ENCODE measurements around the gene NUB1.
A peak's percentile ranks its signal among the peaks of the same experiment; 100 is the strongest.

Gene NUB1

GRCh38 chr7:151374726-151375125, 33.1 kb downstream of the NUB1 start:
- TF ChIP-seq, protein P1, sequence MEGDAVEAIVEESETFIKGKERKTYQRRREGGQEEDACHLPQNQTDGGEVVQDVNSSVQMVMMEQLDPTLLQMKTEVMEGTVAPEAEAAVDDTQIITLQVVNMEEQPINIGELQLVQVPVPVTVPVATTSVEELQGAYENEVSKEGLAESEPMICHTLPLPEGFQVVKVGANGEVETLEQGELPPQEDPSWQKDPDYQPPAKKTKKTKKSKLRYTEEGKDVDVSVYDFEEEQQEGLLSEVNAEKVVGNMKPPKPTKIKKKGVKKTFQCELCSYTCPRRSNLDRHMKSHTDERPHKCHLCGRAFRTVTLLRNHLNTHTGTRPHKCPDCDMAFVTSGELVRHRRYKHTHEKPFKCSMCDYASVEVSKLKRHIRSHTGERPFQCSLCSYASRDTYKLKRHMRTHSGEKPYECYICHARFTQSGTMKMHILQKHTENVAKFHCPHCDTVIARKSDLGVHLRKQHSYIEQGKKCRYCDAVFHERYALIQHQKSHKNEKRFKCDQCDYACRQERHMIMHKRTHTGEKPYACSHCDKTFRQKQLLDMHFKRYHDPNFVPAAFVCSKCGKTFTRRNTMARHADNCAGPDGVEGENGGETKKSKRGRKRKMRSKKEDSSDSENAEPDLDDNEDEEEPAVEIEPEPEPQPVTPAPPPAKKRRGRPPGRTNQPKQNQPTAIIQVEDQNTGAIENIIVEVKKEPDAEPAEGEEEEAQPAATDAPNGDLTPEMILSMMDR (IDR thresholded peaks at IDR 0.05; ENCODE audit: borderline replicate concordance, extremely low read depth, low read length, poor library complexity, severe bottlenecking) = no peak
- no peak for TF ChIP-seq EZH2 (IDR thresholded peaks at IDR 0.05; ENCODE audit: borderline replicate concordance, low read depth, low read length, severe bottlenecking)
- H3K27ac ChIP-seq (ENCODE audit: low read length) = no peak overlapping the region
- no peaks in the 10 kb centered on the region for H3K27me3 ChIP-seq (ENCODE audit: insufficient read depth, low read length, poor library complexity)
- peaks cover 74% of the 10 kb centered on the region for H3K36me3 ChIP-seq (ENCODE audit: insufficient read depth, low read length)
- H4K20me1 ChIP-seq (ENCODE audit: insufficient read depth, low read length) = no peaks in the 10 kb centered on the region
- ATAC-seq (ENCODE audit: insufficient read depth, low read depth) = no peak
- no peak overlapping the region for H3K4me3 ChIP-seq (ENCODE audit: low read depth in 1 of 2, low read length in 2 of 2)
- H2AFZ ChIP-seq (ENCODE audit: low read depth, low read length) = no peak overlapping the region
- no peak overlapping the region for H3K4me2 ChIP-seq (ENCODE audit: insufficient read depth, low read length)
- no peak for DNase-seq
- no peak overlapping the region for H3K9ac ChIP-seq (ENCODE audit: low read depth, low read length)
- H3K79me2 ChIP-seq (ENCODE audit: insufficient read depth, low read length) = no peaks in the 10 kb centered on the region
- no peaks in the 10 kb centered on the region for H3K9me3 ChIP-seq (ENCODE audit: insufficient read depth, low read length, severe bottlenecking)
- H3K4me1 ChIP-seq (ENCODE audit: insufficient read depth, low read length) = no peaks in the 10 kb centered on the region

GRCh38 chr7:151375530-151376217, 34.1 kb downstream of the NUB1 start:
- Histone ChIP-seq H3K27ac (ENCODE audit: low read length) (0 out of 2 replicates have a peak overlapping the region, but pooled peaks have one; percentile 7), H3K4me2 (ENCODE audit: insufficient read depth, low read length) (no peak overlapping the region), H3K36me3 (ENCODE audit: insufficient read depth, low read length) (peaks cover 75% of the 10 kb centered on the region), H3K9me3 (ENCODE audit: insufficient read depth, low read length, severe bottlenecking) (no peaks in the 10 kb centered on the region), H4K20me1 (ENCODE audit: insufficient read depth, low read length) (no peaks in the 10 kb centered on the region), H3K4me1 (ENCODE audit: insufficient read depth, low read length) (no peaks in the 10 kb centered on the region), H3K4me3 (ENCODE audit: low read depth in 1 of 2, low read length in 2 of 2) (no peak overlapping the region), H3K27me3 (ENCODE audit: insufficient read depth, low read length, poor library complexity) (no peaks in the 10 kb centered on the region), H3K9ac (ENCODE audit: low read depth, low read length) (no peak overlapping the region), H3K79me2 (ENCODE audit: insufficient read depth, low read length) (no peaks in the 10 kb centered on the region), H2AFZ (ENCODE audit: low read depth, low read length) (no peak overlapping the region)
- no peak for ATAC-seq (ENCODE audit: insufficient read depth, low read depth)
- no peak for TF ChIP-seq EZH2 (IDR thresholded peaks at IDR 0.05; ENCODE audit: borderline replicate concordance, low read depth, low read length, severe bottlenecking)
- TF ChIP-seq, protein P1 (IDR thresholded peaks at IDR 0.05; ENCODE audit: borderline replicate concordance, extremely low read depth, low read length, poor library complexity, severe bottlenecking) = no peak
- DNase-seq = no peak

GRCh38 chr7:151376218-151376902, 34.7 kb downstream of the NUB1 start:
- Histone ChIP-seq H3K4me3 (ENCODE audit: low read depth in 1 of 2, low read length in 2 of 2) (no peak overlapping the region), H3K4me1 (ENCODE audit: insufficient read depth, low read length) (no peaks in the 10 kb centered on the region), H3K36me3 (ENCODE audit: insufficient read depth, low read length) (peaks cover 70% of the 10 kb centered on the region), H3K9ac (ENCODE audit: low read depth, low read length) (no peak overlapping the region), H3K27me3 (ENCODE audit: insufficient read depth, low read length, poor library complexity) (no peaks in the 10 kb centered on the region), H3K27ac (ENCODE audit: low read length) (0 out of 2 replicates have a peak overlapping the region, but pooled peaks have one; percentile 7), H3K9me3 (ENCODE audit: insufficient read depth, low read length, severe bottlenecking) (no peaks in the 10 kb centered on the region), H3K79me2 (ENCODE audit: insufficient read depth, low read length) (no peaks in the 10 kb centered on the region), H2AFZ (ENCODE audit: low read depth, low read length) (no peak overlapping the region), H3K4me2 (ENCODE audit: insufficient read depth, low read length) (no peak overlapping the region), H4K20me1 (ENCODE audit: insufficient read depth, low read length) (no peaks in the 10 kb centered on the region)
- TF ChIP-seq, protein P1 (IDR thresholded peaks at IDR 0.05; ENCODE audit: borderline replicate concordance, extremely low read depth, low read length, poor library complexity, severe bottlenecking) = no peak
- TF ChIP-seq EZH2 (IDR thresholded peaks at IDR 0.05; ENCODE audit: borderline replicate concordance, low read depth, low read length, severe bottlenecking) = no peak
- DNase-seq (no peak), ATAC-seq (ENCODE audit: insufficient read depth, low read depth) (no peak)
